Heart left ventricle (tissue), 13 donors: Measurements from ENCODE around the gene ZGPAT.

Experiments
- CTCF ChIP-seq, 12 donors: fragments of 200-600 bp; sonication (generic) in 4 of 12; IDR thresholded peaks; one replicate each; pipeline versions ENCODE4 v1.5.0 to v1.8.0; 2018 to 2022; ENCODE audit warnings: antibody characterized with exemption in 12 of 12, mild to moderate bottlenecking in 5 of 12
- POLR2A ChIP-seq, 2 donors: fragments of 450-650 bp; IDR thresholded peaks; one replicate each; pipeline ENCODE4 v1.6.1; 2017; ENCODE audit warnings: antibody characterized with exemption in 2 of 2, mild to moderate bottlenecking in 2 of 2, moderate library complexity in 2 of 2
- donor health status: ischemic (EF 13 %, LVEDD 7.1; RV severe dilation, severe dysfunction).
- donor health status: DM: no; HTN: yes; CAD: no.
- donor health status: DM: no; HTN: no; CAD: no.
- donor health status: ischemic (EF 25% LVEDD 6.9; RV normal size, moderate dysfunction).
- donor health status: ischemic (EF 25% LVEDD 5.7; RV mildly dilated, moderate dysfunction).
- donor health status: ischemic (EF 35%, LVEDD 5.7; RV mildly dilated, moderate dysfunction).
- donor health status: nonischemic (EF 11% LVEDD 7.7; RV severe dilation, severe dysfunction).
- donor health status: DM: yes; HTN: yes; CAD: no.
- donor health status: PGD.
- donor health status: ischemic (EF 29% LVEDD 5.4; RV normal size, mild dysfunction).
- donor health status: nonischemic (EF 23%, LVEDD 6.1; RV moderate dilation, normal function).

- TF ChIP-seq CTCF (IDR thresholded peaks at IDR 0.05): no peak
- TF ChIP-seq POLR2A (IDR thresholded peaks at IDR 0.05): no peak
These were observed 42.0 kb downstream of the ZGPAT start for GRCh38 chr20:63749597-63750508.
